Measurements from ENCODE around the gene COL13A1.

Gene COL13A1

GRCh38 chr10:69819716-69820506 is 18.2 kb downstream of the COL13A1 start:
- DNase-seq (ENCODE audit: low read depth, low spot score): no peak

GRCh38 chr10:69820817-69821216 is 19.1 kb downstream of the COL13A1 start:
- no peak for DNase-seq (ENCODE audit: low read depth, low spot score)

GRCh38 chr10:69825604-69826003 is 23.9 kb downstream of the COL13A1 start:
- DNase-seq (ENCODE audit: low read depth, low spot score): no peak

- DNase-seq (ENCODE audit: low read depth, low spot score): no peak
These were observed 24.4 kb downstream of the COL13A1 start for GRCh38 chr10:69826094-69826493.

- DNase-seq (ENCODE audit: low read depth, low spot score): no peak
These were observed 25.3 kb downstream of the COL13A1 start for GRCh38 chr10:69826789-69827554.

GRCh38 chr10:69828144-69828870 is 26.6 kb downstream of the COL13A1 start:
- no peak for DNase-seq (ENCODE audit: low read depth, low spot score)

- DNase-seq (ENCODE audit: low read depth, low spot score): no peak
These were observed 28.1 kb downstream of the COL13A1 start for GRCh38 chr10:69829775-69830174.

- no peak for DNase-seq (ENCODE audit: low read depth, low spot score)
These were observed 29.6 kb downstream of the COL13A1 start for GRCh38 chr10:69831231-69831855.

- DNase-seq (ENCODE audit: low read depth, low spot score): no peak
These were observed 33.5 kb downstream of the COL13A1 start for GRCh38 chr10:69835233-69835632.

- no peak for DNase-seq (ENCODE audit: low read depth, low spot score)
These were observed 34.4 kb downstream of the COL13A1 start for GRCh38 chr10:69835875-69836730.

GRCh38 chr10:69836731-69837030 is 35.0 kb downstream of the COL13A1 start:
- DNase-seq (ENCODE audit: low read depth, low spot score): no peak

- no peak for DNase-seq (ENCODE audit: low read depth, low spot score)
These were observed 35.6 kb downstream of the COL13A1 start for GRCh38 chr10:69837261-69837660.

GRCh38 chr10:69838418-69838817 is 36.7 kb downstream of the COL13A1 start:
- no peak for DNase-seq (ENCODE audit: low read depth, low spot score)

GRCh38 chr10:69838853-69839252 is 37.1 kb downstream of the COL13A1 start:
- DNase-seq (ENCODE audit: low read depth, low spot score): no peak

- no peak for DNase-seq (ENCODE audit: low read depth, low spot score)
These were observed 38.1 kb downstream of the COL13A1 start for GRCh38 chr10:69839696-69840345.

- no peak for DNase-seq (ENCODE audit: low read depth, low spot score)
These were observed 39.1 kb downstream of the COL13A1 start for GRCh38 chr10:69840773-69841172.

- DNase-seq (ENCODE audit: low read depth, low spot score): no peak
These were observed 40.3 kb downstream of the COL13A1 start for GRCh38 chr10:69842020-69842419.

GRCh38 chr10:69842882-69843281 is 41.2 kb downstream of the COL13A1 start:
- no peak for DNase-seq (ENCODE audit: low read depth, low spot score)

- DNase-seq (ENCODE audit: low read depth, low spot score): no peak
These were observed 42.2 kb downstream of the COL13A1 start for GRCh38 chr10:69843923-69844322.

GRCh38 chr10:69844698-69845097 is 43.0 kb downstream of the COL13A1 start:
- no peak for DNase-seq (ENCODE audit: low read depth, low spot score)
